ENCODE measurements around the gene EARS2. TPM values are rescaled to one million over a fixed set of nuclear protein-coding genes. Genes with fewer than 3 reads are reported as not detected.
"Not testable (repeated sequence)": the region's sequence is repeated elsewhere in the genome, so short reads cannot be mapped to it uniquely, and the experiment has no call there.

Gene EARS2
- total RNA-seq, 2 experiments from 2014 or later, result 9.3 to 11.0 TPM

- peak overlapping the region; percentile 5 for H3K27ac Mint-ChIP-seq
- H3K27me3 Mint-ChIP-seq, result no peaks in the 10 kb centered on the region
- H3K9me3 Mint-ChIP-seq, result no peaks in the 10 kb centered on the region
- H3K4me1 Mint-ChIP-seq, result peaks cover 34% of the 10 kb centered on the region
- H3K36me3 Mint-ChIP-seq (ENCODE audit: low read depth), result peaks cover 47% of the 10 kb centered on the region
- no peak overlapping the region for H3K4me3 Mint-ChIP-seq
- no peak for DNase-seq
- POLR2A ChIA-PET, result interaction anchor here (1.2 kb wide), 1 partner anchor 13 kb away, joined by 6 read pairs; the partner anchor contains the start of gene GGA2
- CTCF ChIA-PET, result interaction anchor here (0.7 kb wide), 2 partner anchors 15 to 61 kb away, joined by 3 to 4 read pairs; no protein-coding TSS in a partner anchor
These were observed 60.2 kb downstream of the EARS2 start for GRCh38 chr16:23496821-23497542.

- Mint-ChIP-seq H3K36me3 (ENCODE audit: low read depth) (peaks cover 44% of the 10 kb centered on the region), H3K27me3 (no peaks in the 10 kb centered on the region), H3K27ac (no peak overlapping the region), H3K4me1 (peaks cover 29% of the 10 kb centered on the region), H3K4me3 (no peak overlapping the region), H3K9me3 (no peaks in the 10 kb centered on the region)
- DNase-seq, result no peak
- POLR2A ChIA-PET, result interaction anchor here (0.8 to 1.2 kb wide), 2 partner anchors 9 to 14 kb away, joined by 3 to 6 read pairs; partner anchors contain the start of gene GGA2
- CTCF ChIA-PET, result interaction anchor here (0.6 kb wide), 1 partner anchor 156 kb away, joined by 3 read pairs; no protein-coding TSS in a partner anchor
These were observed 61.5 kb downstream of the EARS2 start for GRCh38 chr16:23495671-23496070.

GRCh38 chr16:23494188-23494587 lies 63.0 kb downstream of the EARS2 start:
- Mint-ChIP-seq H3K36me3 (ENCODE audit: low read depth) (peaks cover 51% of the 10 kb centered on the region), H3K27me3 (no peaks in the 10 kb centered on the region), H3K4me3 (no peak overlapping the region), H3K27ac (no peak overlapping the region), H3K9me3 (no peaks in the 10 kb centered on the region), H3K4me1 (peaks cover 20% of the 10 kb centered on the region)
- CTCF ChIA-PET, result interaction anchor here (1.0 kb wide), 1 partner anchor 59 kb away, joined by 3 read pairs; no protein-coding TSS in a partner anchor
- DNase-seq, result no peak
- POLR2A ChIA-PET, result no interaction called here

- ChIA-PET POLR2A (interaction anchor here (2.1 kb wide), 1 partner anchor 13 kb away, joined by 6 read pairs; no protein-coding TSS in a partner anchor), CTCF (no interaction called here)
- Mint-ChIP-seq H3K36me3 (ENCODE audit: low read depth) (peaks cover 58% of the 10 kb centered on the region), H3K27ac (no peak overlapping the region), H3K4me3 (no peak overlapping the region), H3K4me1 (peaks cover 5% of the 10 kb centered on the region), H3K9me3 (no peaks in the 10 kb centered on the region), H3K27me3 (no peaks in the 10 kb centered on the region)
- no peak for DNase-seq
These were observed 65.4 kb downstream of the EARS2 start for GRCh38 chr16:23491490-23492391.

- CTCF ChIA-PET, result interaction anchor here (0.8 kb wide), 1 partner anchor 51 kb away, joined by 4 read pairs; no protein-coding TSS in a partner anchor
- peaks cover 66% of the 10 kb centered on the region for H3K36me3 Mint-ChIP-seq (ENCODE audit: low read depth)
- H3K4me3 Mint-ChIP-seq, result no peak overlapping the region
These were observed 70.7 kb downstream of the EARS2 start for GRCh38 chr16:23486480-23486879.

GRCh38 chr16:23485841-23486240 lies 71.3 kb downstream of the EARS2 start:
- Mint-ChIP-seq H3K4me3 (no peak overlapping the region), H3K36me3 (ENCODE audit: low read depth) (peaks cover 67% of the 10 kb centered on the region), H3K9me3 (no peaks in the 10 kb centered on the region), H3K27ac (no peak overlapping the region), H3K27me3 (no peaks in the 10 kb centered on the region), H3K4me1 (peaks cover 10% of the 10 kb centered on the region)
- POLR2A ChIA-PET, result no interaction called here
- CTCF ChIA-PET, result no interaction called here
- DNase-seq, result no peak

More at GRCh38 chr16:23486480-23486879, 70.7 kb downstream of the EARS2 start:
- DNase-seq, result no peak
- POLR2A ChIA-PET, result interaction anchor here (1.0 to 1.2 kb wide), 2 partner anchors 11 to 18 kb away, joined by 3 to 4 read pairs; no protein-coding TSS in a partner anchor
- Mint-ChIP-seq H3K27ac (no peak overlapping the region), H3K27me3 (no peaks in the 10 kb centered on the region), H3K4me1 (peaks cover 10% of the 10 kb centered on the region), H3K9me3 (no peaks in the 10 kb centered on the region)

- H3K4me3 Mint-ChIP-seq, result no peak overlapping the region
- ChIA-PET POLR2A (no interaction called here), CTCF (no interaction called here)
- H3K27me3 Mint-ChIP-seq, result no peaks in the 10 kb centered on the region
- H3K27ac Mint-ChIP-seq, result no peak overlapping the region
- H3K4me1 Mint-ChIP-seq, result peaks cover 10% of the 10 kb centered on the region
- no peaks in the 10 kb centered on the region for H3K9me3 Mint-ChIP-seq
- DNase-seq, result no peak
- peaks cover 68% of the 10 kb centered on the region for H3K36me3 Mint-ChIP-seq (ENCODE audit: low read depth)
These were observed 71.9 kb downstream of the EARS2 start for GRCh38 chr16:23485257-23485614.

- no peak for DNase-seq
- no peaks in the 10 kb centered on the region for H3K9me3 Mint-ChIP-seq
- ChIA-PET POLR2A (interaction anchor here (1.0 kb wide), 1 partner anchor 20 kb away, joined by 3 read pairs; no protein-coding TSS in a partner anchor), CTCF (no interaction called here)
- H3K36me3 Mint-ChIP-seq (ENCODE audit: low read depth), result peaks cover 68% of the 10 kb centered on the region
- no peak overlapping the region for H3K27ac Mint-ChIP-seq
- H3K27me3 Mint-ChIP-seq, result no peaks in the 10 kb centered on the region
- H3K4me3 Mint-ChIP-seq, result no peak overlapping the region
- peaks cover 10% of the 10 kb centered on the region for H3K4me1 Mint-ChIP-seq
These were observed 72.5 kb downstream of the EARS2 start for GRCh38 chr16:23484510-23485256.

GRCh38 chr16:23483492-23483891 lies 73.7 kb downstream of the EARS2 start:
- H3K4me3 Mint-ChIP-seq, POLR2A ChIA-PET, H3K4me1 Mint-ChIP-seq, CTCF ChIA-PET, DNase-seq, H3K9me3 Mint-ChIP-seq, H3K27me3 Mint-ChIP-seq: not testable (repeated sequence)
- Mint-ChIP-seq H3K27ac (peak overlapping the region; percentile 79), H3K36me3 (ENCODE audit: low read depth) (peaks cover 73% of the 10 kb centered on the region)

- Mint-ChIP-seq H3K4me3 (no peak overlapping the region), H3K36me3 (ENCODE audit: low read depth) (peaks cover 76% of the 10 kb centered on the region), H3K27me3 (no peaks in the 10 kb centered on the region), H3K4me1 (peaks cover 10% of the 10 kb centered on the region), H3K9me3 (no peaks in the 10 kb centered on the region), H3K27ac (peak overlapping the region; percentile 79)
- peak; percentile 45 for DNase-seq
- CTCF ChIA-PET, result interaction anchor here (0.6 kb wide), 1 partner anchor 56 kb away, joined by 3 read pairs; no protein-coding TSS in a partner anchor
- POLR2A ChIA-PET, result no interaction called here
These were observed 74.4 kb downstream of the EARS2 start for GRCh38 chr16:23482778-23483177.

GRCh38 chr16:23480257-23480656 lies 76.9 kb downstream of the EARS2 start:
- H3K4me1 Mint-ChIP-seq, result peaks cover 10% of the 10 kb centered on the region
- H3K27ac Mint-ChIP-seq, result no peak overlapping the region
- POLR2A ChIA-PET, result no interaction called here
- no peaks in the 10 kb centered on the region for H3K9me3 Mint-ChIP-seq
- H3K36me3 Mint-ChIP-seq (ENCODE audit: low read depth), result peaks cover 69% of the 10 kb centered on the region
- CTCF ChIA-PET, result no interaction called here
- H3K4me3 Mint-ChIP-seq, result no peak overlapping the region
- DNase-seq, result no peak
- no peaks in the 10 kb centered on the region for H3K27me3 Mint-ChIP-seq

- POLR2A ChIA-PET, result interaction anchor here (1.4 kb wide), 1 partner anchor 25 kb away, joined by 3 read pairs; no protein-coding TSS in a partner anchor
- Mint-ChIP-seq H3K4me1 (peaks cover 7% of the 10 kb centered on the region), H3K27me3 (no peaks in the 10 kb centered on the region), H3K4me3 (no peak overlapping the region), H3K9me3 (no peaks in the 10 kb centered on the region), H3K27ac (no peak overlapping the region), H3K36me3 (ENCODE audit: low read depth) (peaks cover 67% of the 10 kb centered on the region)
- CTCF ChIA-PET, result no interaction called here
- DNase-seq, result no peak
These were observed 78.0 kb downstream of the EARS2 start for GRCh38 chr16:23479138-23479537.

Measured in activated CD4-positive, alpha-beta memory T cell treated with anti-CD3 and anti-CD28 coated beads, Interleukin-2, amount 10 ng/mL, durations not matched to agents 7 days and 5 days (primary cell).